ENCODE data around the gene ZDBF2.
"Not testable (repeated sequence)": the region's sequence is repeated elsewhere in the genome, so short reads cannot be mapped to it uniquely, and the experiment has no call there.

Gene ZDBF2

GRCh38 chr2:206274434-206275311 is at the start of gene ZDBF2:
TSS of gene ZDBF2 (plus strand) at chr2:206274663. CDS start at chr2:206281850, 7,187 bp downstream.
- DNase-seq, result peak in 2 of 4 experiments; percentile 4 to 38

- DNase-seq, result no peak
These were observed 48.8 kb upstream of the ZDBF2 start for GRCh38 chr2:206225435-206226232.

- DNase-seq, result not testable (repeated sequence)
These were observed 45.8 kb upstream of the ZDBF2 start for GRCh38 chr2:206228636-206229035.

- no peak for DNase-seq
These were observed 44.8 kb upstream of the ZDBF2 start for GRCh38 chr2:206229642-206230041.

- no peak for DNase-seq
These were observed 44.3 kb upstream of the ZDBF2 start for GRCh38 chr2:206230060-206230762.

- no peak for DNase-seq
These were observed 42.7 kb upstream of the ZDBF2 start for GRCh38 chr2:206231669-206232286.

- DNase-seq, result no peak
These were observed 42.0 kb upstream of the ZDBF2 start for GRCh38 chr2:206232287-206233035.

GRCh38 chr2:206239157-206239556 is 35.3 kb upstream of the ZDBF2 start:
- no peak for DNase-seq

- DNase-seq, result no peak
These were observed 34.1 kb upstream of the ZDBF2 start for GRCh38 chr2:206240327-206240726.

GRCh38 chr2:206241736-206242135 is 32.7 kb upstream of the ZDBF2 start:
- no peak for DNase-seq

- DNase-seq, result no peak
These were observed 29.2 kb upstream of the ZDBF2 start for GRCh38 chr2:206245265-206245672.

- no peak for DNase-seq
These were observed 24.2 kb upstream of the ZDBF2 start for GRCh38 chr2:206250041-206250897.

GRCh38 chr2:206253125-206253776 is 21.2 kb upstream of the ZDBF2 start:
- DNase-seq, result no peak

GRCh38 chr2:206253777-206254166 is 20.7 kb upstream of the ZDBF2 start:
- DNase-seq, result no peak

- DNase-seq, result no peak
These were observed 19.5 kb upstream of the ZDBF2 start for GRCh38 chr2:206255003-206255402.

GRCh38 chr2:206256706-206257205 is 17.7 kb upstream of the ZDBF2 start:
- DNase-seq, result no peak

GRCh38 chr2:206257350-206257749 is 17.1 kb upstream of the ZDBF2 start:
- DNase-seq, result no peak

GRCh38 chr2:206257861-206258260 is 16.6 kb upstream of the ZDBF2 start:
- no peak for DNase-seq

GRCh38 chr2:206258615-206259014 is 15.8 kb upstream of the ZDBF2 start:
- not testable (repeated sequence) for DNase-seq
